ENCODE data around the gene CDH2.

CDH2 gene

GRCh38 chr18:28158083-28158581 is 18.8 kb downstream of the CDH2 start:
- no peaks in the 10 kb centered on the region for H3K36me3 Mint-ChIP-seq (ENCODE audit: low read depth)
- H3K4me3 Mint-ChIP-seq = no peak overlapping the region
- H3K4me1 Mint-ChIP-seq = no peaks in the 10 kb centered on the region
- DNase-seq (no peak), ATAC-seq (no peak)
- H3K9me3 Mint-ChIP-seq = peaks cover 6% of the 10 kb centered on the region
- no peaks in the 10 kb centered on the region for H3K27me3 Mint-ChIP-seq
- H3K27ac Mint-ChIP-seq = no peak overlapping the region

DNA sequence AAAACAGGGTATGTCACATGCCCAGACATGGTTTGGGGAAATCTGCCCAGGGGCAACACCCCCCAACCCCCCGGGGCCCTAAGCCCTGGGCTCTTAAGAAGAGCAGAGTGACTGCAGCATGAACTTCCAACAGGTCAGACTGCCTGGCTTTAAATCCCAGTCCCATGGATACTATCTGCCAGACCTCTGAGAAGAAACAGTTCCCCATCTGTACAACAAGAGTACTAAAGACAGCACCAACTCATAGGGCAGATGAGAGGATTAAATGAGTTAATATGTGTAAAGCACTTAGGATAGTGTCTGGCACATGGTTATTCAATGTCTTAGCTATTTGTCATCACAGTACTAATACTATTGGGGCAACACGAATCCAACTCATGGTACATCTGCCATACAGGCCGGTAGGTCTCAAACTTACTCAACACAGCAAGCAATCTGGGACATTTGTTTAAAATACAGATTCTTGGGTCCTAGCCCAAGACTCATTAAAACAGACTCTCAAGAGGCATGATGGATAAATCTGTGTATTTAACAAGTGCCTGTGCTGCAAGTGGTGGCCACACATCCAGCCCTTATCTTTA is 23.4 kb downstream of the CDH2 start:
- Mint-ChIP-seq H3K27ac (no peak overlapping the region), H3K36me3 (ENCODE audit: low read depth) (no peaks in the 10 kb centered on the region), H3K9me3 (peaks cover 13% of the 10 kb centered on the region), H3K4me1 (no peaks in the 10 kb centered on the region), H3K4me3 (no peak overlapping the region), H3K27me3 (no peaks in the 10 kb centered on the region)
- DNase-seq (no peak), ATAC-seq (no peak)

GRCh38 chr18:28152754-28153153 is 24.2 kb downstream of the CDH2 start:
- Mint-ChIP-seq H3K27me3 (no peaks in the 10 kb centered on the region), H3K9me3 (peaks cover 13% of the 10 kb centered on the region), H3K27ac (peak overlapping the region; percentile 43), H3K4me3 (no peak overlapping the region), H3K4me1 (no peaks in the 10 kb centered on the region), H3K36me3 (ENCODE audit: low read depth) (no peaks in the 10 kb centered on the region)
- DNase-seq (no peak), ATAC-seq (no peak)

- Mint-ChIP-seq H3K36me3 (ENCODE audit: low read depth) (no peaks in the 10 kb centered on the region), H3K27ac (peak overlapping the region; percentile 43), H3K4me1 (no peaks in the 10 kb centered on the region), H3K4me3 (no peak overlapping the region), H3K9me3 (peaks cover 13% of the 10 kb centered on the region), H3K27me3 (no peaks in the 10 kb centered on the region)
- ATAC-seq (no peak), DNase-seq (no peak)
Observed at GRCh38 chr18:28152354-28152753, 24.6 kb downstream of the CDH2 start.

DNA sequence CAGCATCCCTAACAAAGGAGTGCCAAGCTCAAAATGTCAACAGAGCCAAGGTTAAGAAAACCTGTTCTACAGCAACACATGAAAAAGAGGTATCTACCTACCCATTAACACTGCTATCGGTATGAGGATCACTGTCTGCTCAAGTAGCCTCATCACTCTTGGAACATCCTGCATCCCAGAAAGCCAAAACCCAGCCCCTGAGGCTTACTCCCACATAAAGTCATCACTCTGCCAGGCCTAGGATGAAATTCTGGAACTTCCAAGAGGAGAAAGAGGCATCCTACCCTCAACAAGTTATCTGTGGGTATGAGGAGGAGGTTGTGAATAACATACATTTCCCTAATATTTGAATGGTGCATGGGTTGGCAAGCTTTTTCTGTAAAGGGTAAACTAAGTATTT is 25.5 kb downstream of the CDH2 start:
- H3K9me3 Mint-ChIP-seq = peaks cover 13% of the 10 kb centered on the region
- no peaks in the 10 kb centered on the region for H3K36me3 Mint-ChIP-seq (ENCODE audit: low read depth)
- DNase-seq = no peak
- ATAC-seq = no peak
- H3K4me3 Mint-ChIP-seq = no peak overlapping the region
- no peaks in the 10 kb centered on the region for H3K4me1 Mint-ChIP-seq
- H3K27ac Mint-ChIP-seq = no peak overlapping the region
- H3K27me3 Mint-ChIP-seq = no peaks in the 10 kb centered on the region

- DNase-seq (no peak), ATAC-seq (no peak)
- Mint-ChIP-seq H3K27ac (no peak overlapping the region), H3K4me1 (no peaks in the 10 kb centered on the region), H3K36me3 (ENCODE audit: low read depth) (no peaks in the 10 kb centered on the region), H3K4me3 (no peak overlapping the region), H3K27me3 (no peaks in the 10 kb centered on the region), H3K9me3 (peaks cover 13% of the 10 kb centered on the region)
Observed at GRCh38 chr18:28150925-28151324, 26.0 kb downstream of the CDH2 start.

DNA sequence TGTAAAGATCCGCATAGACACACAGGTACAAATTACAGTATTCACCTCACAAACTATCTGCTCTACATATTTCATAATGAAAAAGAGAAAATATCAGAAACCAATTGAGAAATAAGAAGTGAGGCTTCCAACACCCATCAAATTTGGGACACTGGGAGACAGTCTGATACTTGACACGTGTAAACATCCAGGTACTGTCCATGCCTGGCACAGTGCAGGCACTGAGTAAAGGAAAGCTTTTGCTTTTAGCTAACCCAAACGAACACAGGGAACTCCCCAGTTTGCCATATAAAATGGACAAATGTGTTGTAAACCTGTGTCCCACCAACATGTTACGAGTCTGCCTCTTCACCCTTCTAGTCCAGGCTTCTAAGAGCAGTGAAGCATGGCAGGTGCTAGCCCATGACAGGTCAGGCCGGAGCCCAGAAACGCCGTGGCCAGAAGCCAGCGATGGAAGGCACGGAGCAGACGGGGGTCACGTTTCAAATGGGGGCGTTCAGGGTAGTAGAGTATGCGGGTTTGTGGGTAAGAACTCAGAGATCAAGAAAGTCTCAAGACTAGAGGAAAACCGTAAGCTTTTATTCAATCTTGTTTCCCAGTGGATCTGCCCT is 27.0 kb downstream of the CDH2 start:
- DNase-seq = no peak
- Mint-ChIP-seq H3K27me3 (no peaks in the 10 kb centered on the region), H3K36me3 (ENCODE audit: low read depth) (no peaks in the 10 kb centered on the region), H3K27ac (no peak overlapping the region), H3K9me3 (peaks cover 12% of the 10 kb centered on the region), H3K4me3 (no peak overlapping the region), H3K4me1 (no peaks in the 10 kb centered on the region)
- no peak for ATAC-seq

DNA sequence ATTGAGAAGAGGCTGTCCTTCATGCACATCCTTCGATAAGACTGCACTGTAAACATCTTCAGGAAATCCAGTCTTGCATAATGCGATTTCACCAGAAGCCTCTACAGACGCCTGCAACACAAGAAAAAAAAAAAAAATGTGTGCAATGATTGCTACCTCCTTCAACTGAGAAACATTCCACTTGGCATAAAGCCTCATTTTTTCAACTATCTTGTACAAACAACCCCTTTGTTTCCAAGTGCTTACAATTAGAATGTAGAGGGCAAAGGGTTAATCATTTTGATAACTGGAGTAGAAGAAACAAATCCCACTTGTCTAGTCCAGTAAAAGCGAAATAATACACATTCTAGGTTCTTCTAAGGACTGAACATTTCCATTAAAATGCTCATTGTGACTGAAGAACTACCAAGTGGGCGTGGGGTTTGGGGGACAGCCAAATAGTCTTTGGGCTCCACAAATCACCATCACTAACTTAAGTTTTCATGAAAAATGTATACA is 29.2 kb downstream of the CDH2 start:
- no peak for ATAC-seq
- DNase-seq = no peak
- Mint-ChIP-seq H3K36me3 (ENCODE audit: low read depth) (no peaks in the 10 kb centered on the region), H3K27ac (no peak overlapping the region), H3K4me3 (no peak overlapping the region), H3K9me3 (peaks cover 7% of the 10 kb centered on the region), H3K27me3 (no peaks in the 10 kb centered on the region), H3K4me1 (no peaks in the 10 kb centered on the region)

- Mint-ChIP-seq H3K9me3 (peaks cover 8% of the 10 kb centered on the region), H3K36me3 (ENCODE audit: low read depth) (no peaks in the 10 kb centered on the region), H3K27me3 (no peaks in the 10 kb centered on the region), H3K4me3 (no peak overlapping the region), H3K4me1 (no peaks in the 10 kb centered on the region), H3K27ac (no peak overlapping the region)
- no peak for DNase-seq
- ATAC-seq = no peak
Observed at GRCh38 chr18:28143725-28144124, 33.2 kb downstream of the CDH2 start.

DNA sequence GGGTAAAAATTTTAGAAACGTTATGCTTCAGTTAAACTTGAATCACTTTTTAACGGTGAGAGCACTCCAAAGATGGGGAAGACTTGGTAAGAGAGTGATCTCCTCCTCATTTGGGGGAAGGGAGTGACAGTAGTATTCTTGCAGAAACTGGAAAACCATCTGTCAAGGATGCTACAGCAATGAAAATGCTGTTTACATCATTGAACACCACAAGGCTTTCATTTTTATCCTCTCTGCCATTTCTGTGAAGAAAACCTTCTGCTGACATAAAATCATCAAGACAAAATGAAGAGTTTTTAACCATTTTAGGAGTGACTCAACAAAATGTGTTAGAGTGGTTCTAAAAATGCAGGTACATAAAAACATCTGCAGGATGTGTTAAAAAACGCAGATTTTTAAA is 38.1 kb downstream of the CDH2 start:
- Mint-ChIP-seq H3K4me1 (no peaks in the 10 kb centered on the region), H3K27me3 (no peaks in the 10 kb centered on the region), H3K27ac (no peak overlapping the region), H3K4me3 (no peak overlapping the region), H3K9me3 (peaks cover 8% of the 10 kb centered on the region), H3K36me3 (ENCODE audit: low read depth) (no peaks in the 10 kb centered on the region)
- DNase-seq (no peak), ATAC-seq (no peak)

DNA sequence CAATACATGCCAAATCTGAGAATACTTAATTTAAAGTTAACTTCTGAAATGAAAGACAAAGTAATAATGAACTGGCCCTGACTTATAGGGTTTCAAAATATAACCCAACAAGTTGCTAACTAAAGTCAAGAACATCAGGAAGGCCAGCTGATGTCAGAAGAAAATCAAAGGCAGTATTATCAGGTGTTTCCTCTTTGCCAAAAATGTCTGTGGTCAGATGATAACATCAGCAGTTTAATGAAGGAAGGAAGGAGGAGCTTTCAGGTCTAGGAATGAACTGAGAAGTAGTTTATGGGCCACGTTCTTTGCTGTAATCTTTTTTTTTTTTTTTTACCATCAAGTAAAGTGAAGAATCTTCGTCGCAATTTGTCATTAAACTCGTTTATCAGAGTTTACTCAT is 40.9 kb downstream of the CDH2 start:
- Mint-ChIP-seq H3K27me3 (no peaks in the 10 kb centered on the region), H3K4me1 (no peaks in the 10 kb centered on the region), H3K9me3 (peaks cover 8% of the 10 kb centered on the region), H3K4me3 (no peak overlapping the region), H3K27ac (no peak overlapping the region), H3K36me3 (ENCODE audit: low read depth) (no peaks in the 10 kb centered on the region)
- DNase-seq (no peak), ATAC-seq (no peak)

DNA sequence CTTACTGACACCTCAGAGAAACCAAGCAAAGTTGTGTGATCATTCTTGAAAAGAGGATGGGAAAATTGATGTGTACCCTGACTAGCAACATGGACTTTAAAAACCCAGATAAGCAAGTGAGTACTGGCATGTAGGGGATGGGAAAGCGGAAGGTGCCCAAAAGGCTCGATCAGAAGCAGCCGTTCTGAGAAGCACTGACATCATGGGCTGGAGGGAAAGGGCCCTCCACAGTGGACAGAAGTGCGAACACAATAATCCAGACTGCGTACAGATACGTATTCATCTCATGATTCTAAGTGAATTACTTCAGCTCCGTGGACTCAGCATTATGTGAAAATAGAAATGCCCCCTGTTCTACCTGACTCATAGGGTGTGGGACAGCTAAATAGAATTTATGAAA is 42.2 kb downstream of the CDH2 start:
- H3K27ac Mint-ChIP-seq = no peak overlapping the region
- no peaks in the 10 kb centered on the region for H3K36me3 Mint-ChIP-seq (ENCODE audit: low read depth)

DNA sequence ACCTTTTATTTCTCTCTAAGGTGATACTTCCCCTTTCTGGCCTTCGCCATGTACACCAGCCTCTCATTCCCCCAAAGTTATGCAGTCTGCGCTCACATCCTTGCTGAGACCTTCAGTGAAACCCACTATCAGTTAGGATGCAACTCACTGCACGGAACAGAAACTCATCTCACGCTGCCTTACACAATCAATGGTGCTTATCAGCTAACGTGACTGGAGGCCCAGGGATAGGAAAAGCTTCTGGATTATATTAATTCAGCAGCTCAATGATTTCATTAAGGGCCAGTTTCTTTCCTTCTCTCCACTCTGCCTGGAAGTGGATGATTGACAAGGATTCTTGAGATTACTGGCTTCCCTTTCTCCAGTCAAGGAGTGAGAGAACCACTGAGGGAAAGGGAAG is 44.8 kb downstream of the CDH2 start:
- no peaks in the 10 kb centered on the region for H3K4me1 Mint-ChIP-seq
- ATAC-seq = no peak
- no peaks in the 10 kb centered on the region for H3K9me3 Mint-ChIP-seq
- no peaks in the 10 kb centered on the region for H3K36me3 Mint-ChIP-seq (ENCODE audit: low read depth)
- DNase-seq = no peak
- H3K27ac Mint-ChIP-seq = no peak overlapping the region
- H3K27me3 Mint-ChIP-seq = no peaks in the 10 kb centered on the region
- H3K4me3 Mint-ChIP-seq = no peak overlapping the region

More for the DNA sequence above, 42.2 kb downstream of the CDH2 start:
- no peaks in the 10 kb centered on the region for H3K4me1 Mint-ChIP-seq
- no peak overlapping the region for H3K4me3 Mint-ChIP-seq
- peaks cover 7% of the 10 kb centered on the region for H3K9me3 Mint-ChIP-seq
- DNase-seq (no peak), ATAC-seq (no peak)
- H3K27me3 Mint-ChIP-seq = no peaks in the 10 kb centered on the region

DNA sequence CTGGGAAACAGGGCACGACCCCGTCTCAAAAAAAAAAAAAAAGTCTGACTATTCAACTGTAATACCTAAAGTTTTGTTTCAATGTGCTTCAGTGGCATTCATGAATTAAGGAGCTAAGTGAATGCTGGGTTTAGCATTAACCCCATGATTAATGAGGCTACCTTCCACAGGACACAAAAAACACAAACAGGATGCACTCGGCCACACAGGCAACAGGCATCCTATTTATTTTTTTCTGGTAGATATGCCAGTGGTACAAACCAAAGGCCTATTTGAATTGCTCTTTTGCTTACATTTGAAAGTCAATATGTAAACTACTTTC is 48.3 kb downstream of the CDH2 start:
- ATAC-seq = no peak
- Mint-ChIP-seq H3K4me3 (no peak overlapping the region), H3K4me1 (no peaks in the 10 kb centered on the region), H3K9me3 (no peaks in the 10 kb centered on the region), H3K27me3 (no peaks in the 10 kb centered on the region), H3K36me3 (ENCODE audit: low read depth) (no peaks in the 10 kb centered on the region), H3K27ac (no peak overlapping the region)
- no peak for DNase-seq

GRCh38 chr18:28127763-28128658 is 48.9 kb downstream of the CDH2 start:
- Mint-ChIP-seq H3K4me1 (no peaks in the 10 kb centered on the region), H3K36me3 (ENCODE audit: low read depth) (no peaks in the 10 kb centered on the region), H3K27me3 (no peaks in the 10 kb centered on the region), H3K4me3 (no peak overlapping the region), H3K9me3 (no peaks in the 10 kb centered on the region), H3K27ac (no peak overlapping the region)
- ATAC-seq (no peak), DNase-seq (no peak)

All from activated naive CD8-positive, alpha-beta T cell treated with anti-CD3 and anti-CD28 coated beads, Interleukin-2, amount 50 U/mL, for 24 hours (primary cell).